ENCODE measurements around the gene ORAI1. TPM values are rescaled to one million over a fixed set of nuclear protein-coding genes. Genes with fewer than 3 reads are reported as not detected.

Gene ORAI1
- polyA plus RNA-seq, 4 donors = 16.1 to 51.4 (median 28.7) TPM

DNA sequence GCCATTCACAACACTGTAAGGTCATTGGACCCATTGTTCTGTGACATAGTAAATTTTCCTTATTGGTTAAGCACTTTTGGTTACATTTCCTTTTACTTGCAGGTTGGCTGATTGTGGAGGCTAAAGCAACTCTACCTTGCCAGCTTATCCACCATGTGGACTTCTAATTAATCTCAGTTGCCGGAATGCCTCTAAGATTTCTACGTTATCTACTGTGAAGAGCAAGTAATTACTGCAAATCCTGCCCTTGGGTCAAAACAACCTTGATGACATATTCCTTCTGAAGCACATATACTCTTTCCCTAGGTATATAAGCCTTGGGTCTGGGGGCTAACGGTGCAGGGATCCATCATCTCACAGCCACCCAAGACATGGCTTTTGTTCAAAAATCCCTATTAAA lies 62.6 kb downstream of the ORAI1 start:
- no peaks in the 10 kb centered on the region for H3K4me1 ChIP-seq (ENCODE audit: control insufficient read depth in 3 of 3, insufficient read depth in 2 of 3, low read depth in 1 of 3, low read length in 2 of 3)
- no peak overlapping the region for H3K27ac ChIP-seq (ENCODE audit: low read depth in 1 of 3, low read length in 2 of 3)
- no peaks in the 10 kb centered on the region for H3K36me3 ChIP-seq (ENCODE audit: control insufficient read depth in 3 of 3, insufficient read depth in 2 of 3, low read depth in 1 of 3, low read length in 3 of 3)
- H3K27me3 ChIP-seq (ENCODE audit: control insufficient read depth in 3 of 3, insufficient read depth in 3 of 3, low read length in 3 of 3) = peaks cover 0 to 2% (median 0%) of the 10 kb centered on the region in 3 donors
- H3K9me3 ChIP-seq (ENCODE audit: control insufficient read depth in 2 of 2, insufficient read depth in 1 of 2, low read depth in 1 of 2, low read length in 1 of 2) = no peaks in the 10 kb centered on the region
- 62 to 75% (median 62%) methylated on average over 3 of the region's 3 CpGs for WGBS, 3 donors
- no peak for FAIRE-seq
- H3K4me3 ChIP-seq (ENCODE audit: low read depth in 1 of 3, low read length in 3 of 3) = no peak overlapping the region
- no peak for DNase-seq

DNA sequence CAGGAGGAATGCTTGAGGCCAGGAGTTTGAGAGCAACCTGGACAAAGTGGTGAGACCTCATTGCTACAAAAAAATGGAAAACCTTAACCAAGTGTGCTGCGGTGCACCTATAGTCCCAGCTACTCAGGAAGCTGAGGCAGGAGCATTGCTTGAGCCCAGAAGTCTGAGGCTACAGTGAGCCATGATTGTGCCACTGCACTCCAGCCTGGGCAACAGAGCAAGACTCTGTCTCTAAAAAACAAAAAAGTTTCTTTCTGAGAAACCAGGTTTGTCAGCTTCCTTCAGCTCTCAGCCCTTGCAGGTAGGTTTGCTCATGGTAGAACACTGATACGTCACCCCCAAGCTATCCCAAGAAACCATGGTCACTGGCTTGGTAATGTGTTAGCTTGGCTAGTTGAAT lies 63.1 kb downstream of the ORAI1 start:
- DNase-seq = no peak
- H3K9me3 ChIP-seq (ENCODE audit: control insufficient read depth in 2 of 2, insufficient read depth in 1 of 2, low read depth in 1 of 2, low read length in 1 of 2) = no peaks in the 10 kb centered on the region

More for the DNA sequence above, 63.1 kb downstream of the ORAI1 start:
- no peaks in the 10 kb centered on the region for H3K4me1 ChIP-seq (ENCODE audit: control insufficient read depth in 3 of 3, insufficient read depth in 2 of 3, low read depth in 1 of 3, low read length in 2 of 3)
- FAIRE-seq = no peak
- no peak overlapping the region for H3K27ac ChIP-seq (ENCODE audit: low read depth in 1 of 3, low read length in 2 of 3)
- 95 to 98% (median 97%) methylated on average over 2 of the region's 2 CpGs for WGBS, 3 donors
- peaks cover 0 to 2% (median 0%) of the 10 kb centered on the region in 3 donors for H3K27me3 ChIP-seq (ENCODE audit: control insufficient read depth in 3 of 3, insufficient read depth in 3 of 3, low read length in 3 of 3)
- H3K36me3 ChIP-seq (ENCODE audit: control insufficient read depth in 3 of 3, insufficient read depth in 2 of 3, low read depth in 1 of 3, low read length in 3 of 3) = no peaks in the 10 kb centered on the region
- no peak overlapping the region for H3K4me3 ChIP-seq (ENCODE audit: low read depth in 1 of 3, low read length in 3 of 3)

Other genes with a start within 250 kb of the ORAI1 start
- gene RNF34, start 226.4 kb upstream of the ORAI1 start, polyA plus RNA-seq = 10 to 100 TPM; 29.7 to 39.0 (median 31.8) TPM
- gene KDM2B, start 45.5 kb upstream of the ORAI1 start, polyA plus RNA-seq = 10 to 100 TPM in 2 of 4 donors, 1 to 10 TPM in 2; 7.6 to 16.0 (median 11.8) TPM
- 1 to 10 TPM in 1 of 4 donors, under 1 TPM in 1, not detected in 2; 0.57 to 3.1 TPM for gene MORN3, start 43.1 kb downstream of the ORAI1 start, polyA plus RNA-seq
- gene TMEM120B, start 86.2 kb downstream of the ORAI1 start, polyA plus RNA-seq = 10 to 100 TPM in 1 of 4 donors, 1 to 10 TPM in 3; 2.7 to 11.3 (median 3.6) TPM
- gene RHOF, start 167.2 kb downstream of the ORAI1 start, polyA plus RNA-seq = 10 to 100 TPM; 13.3 to 75.9 (median 43.6) TPM
- gene SETD1B, start 177.5 kb downstream of the ORAI1 start, polyA plus RNA-seq = 10 to 100 TPM in 1 of 4 donors, 1 to 10 TPM in 3; 3.6 to 13.0 (median 6.6) TPM
- gene HPD, start 232.3 kb downstream of the ORAI1 start, polyA plus RNA-seq = under 1 TPM in 2 of 4 donors, not detected in 2; 0.13 to 0.78 TPM